Bronchial epithelial cell (primary cell): ENCODE results near the gene RPTOR. TPM values are rescaled to one million over a fixed set of nuclear protein-coding genes. Genes with fewer than 3 reads are reported as not detected.

ENCODE experiments used
- DNase-seq: peaks from one replicate; pipeline ENCODE4 v3.0.0-alpha.2; 2010; ENCODE audit warnings: low read depth
- FAIRE-seq: peaks from 2 replicates; lab custom pipeline; 2011; peaks lifted over from hg19 to GRCh38; lab: Jason Lieb, UNC
- H3K27me3 ChIP-seq: 2 replicates; pipeline ENCODE4 v1.5.1; 2011; ENCODE audit warnings: low read length; ENCODE audit not compliant: control insufficient read depth, insufficient read depth
- H3K36me3 ChIP-seq: 2 replicates; pipeline ENCODE4 v1.5.1; 2011; ENCODE audit warnings: low read length; ENCODE audit not compliant: control insufficient read depth, insufficient read depth
- H3K4me3 ChIP-seq: 2 replicates; pipeline ENCODE4 v1.5.1; 2011; ENCODE audit warnings: mild to moderate bottlenecking, low read depth, low read length, control low read depth
- total RNA-seq: library from RNA; depleted of rRNA; stranded (reverse); fragments of >200 nt; gene quantifications from 2 replicates; pipeline ENCODE4 v1.2.1, GENCODE V29; 2014
- TF ChIP-seq, protein P1 (sequence below): IDR thresholded peaks from 2 replicates; pipeline ENCODE4 v1.5.1; 2011; ENCODE audit warnings: mild to moderate bottlenecking, moderate library complexity, low read length, control low read depth, inconsistent platforms; ENCODE audit not compliant: insufficient read depth, severe bottlenecking

Gene RPTOR
- total RNA-seq, 1 donor from 2014 or later = 14.0 TPM

DNA sequence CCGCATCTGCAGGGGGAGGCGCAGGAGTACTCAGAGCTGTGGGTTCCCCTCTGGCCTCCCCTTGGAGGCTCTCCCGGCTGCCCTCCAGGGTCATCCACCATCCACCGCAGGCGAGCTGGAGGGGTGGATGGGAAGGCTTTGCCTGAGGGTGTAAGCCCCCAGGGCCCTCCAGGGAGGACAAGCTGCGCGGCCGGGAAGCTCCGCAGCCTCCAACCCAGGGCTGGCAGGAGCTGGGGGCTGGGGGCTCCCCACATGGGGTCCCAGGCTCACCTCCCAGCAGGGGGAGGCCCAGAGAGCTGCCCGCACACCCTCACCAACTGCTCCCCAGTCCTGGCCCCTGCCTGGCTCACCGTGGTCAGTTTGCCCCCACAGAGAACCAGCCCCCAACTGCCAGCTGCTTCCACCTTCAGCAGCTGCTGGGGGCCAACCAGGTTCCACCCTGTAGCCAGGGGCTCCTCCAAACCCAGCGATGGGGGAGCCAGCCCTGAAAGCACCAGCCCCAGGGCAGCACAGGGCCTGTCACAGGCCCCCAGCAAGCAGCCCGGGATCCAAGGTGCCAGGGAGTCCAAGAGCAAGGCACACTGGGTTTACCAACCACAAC is 427.2 kb downstream of the RPTOR start:
- Histone ChIP-seq H3K4me3 (no peak overlapping the region), H3K36me3 (no peaks in the 10 kb centered on the region), H3K27me3 (peaks cover 8% of the 10 kb centered on the region)
- FAIRE-seq (no peak), DNase-seq (no peak)
- TF ChIP-seq, protein P1, sequence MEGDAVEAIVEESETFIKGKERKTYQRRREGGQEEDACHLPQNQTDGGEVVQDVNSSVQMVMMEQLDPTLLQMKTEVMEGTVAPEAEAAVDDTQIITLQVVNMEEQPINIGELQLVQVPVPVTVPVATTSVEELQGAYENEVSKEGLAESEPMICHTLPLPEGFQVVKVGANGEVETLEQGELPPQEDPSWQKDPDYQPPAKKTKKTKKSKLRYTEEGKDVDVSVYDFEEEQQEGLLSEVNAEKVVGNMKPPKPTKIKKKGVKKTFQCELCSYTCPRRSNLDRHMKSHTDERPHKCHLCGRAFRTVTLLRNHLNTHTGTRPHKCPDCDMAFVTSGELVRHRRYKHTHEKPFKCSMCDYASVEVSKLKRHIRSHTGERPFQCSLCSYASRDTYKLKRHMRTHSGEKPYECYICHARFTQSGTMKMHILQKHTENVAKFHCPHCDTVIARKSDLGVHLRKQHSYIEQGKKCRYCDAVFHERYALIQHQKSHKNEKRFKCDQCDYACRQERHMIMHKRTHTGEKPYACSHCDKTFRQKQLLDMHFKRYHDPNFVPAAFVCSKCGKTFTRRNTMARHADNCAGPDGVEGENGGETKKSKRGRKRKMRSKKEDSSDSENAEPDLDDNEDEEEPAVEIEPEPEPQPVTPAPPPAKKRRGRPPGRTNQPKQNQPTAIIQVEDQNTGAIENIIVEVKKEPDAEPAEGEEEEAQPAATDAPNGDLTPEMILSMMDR = no peak

GRCh38 chr17:80976701-80977100 is 432.1 kb downstream of the RPTOR start:
- Histone ChIP-seq H3K27me3 (no peaks in the 10 kb centered on the region), H3K36me3 (no peaks in the 10 kb centered on the region), H3K4me3 (no peak overlapping the region)
- TF ChIP-seq, protein P1 = no peak
- FAIRE-seq (no peak), DNase-seq (no peak)

- Histone ChIP-seq H3K4me3 (no peak overlapping the region), H3K27me3 (peaks cover under 1% of the 10 kb centered on the region), H3K36me3 (no peaks in the 10 kb centered on the region)
- DNase-seq (no peak), FAIRE-seq (no peak)
- TF ChIP-seq, protein P1 = no peak
These were observed 432.5 kb downstream of the RPTOR start for GRCh38 chr17:80977172-80977571.

DNA sequence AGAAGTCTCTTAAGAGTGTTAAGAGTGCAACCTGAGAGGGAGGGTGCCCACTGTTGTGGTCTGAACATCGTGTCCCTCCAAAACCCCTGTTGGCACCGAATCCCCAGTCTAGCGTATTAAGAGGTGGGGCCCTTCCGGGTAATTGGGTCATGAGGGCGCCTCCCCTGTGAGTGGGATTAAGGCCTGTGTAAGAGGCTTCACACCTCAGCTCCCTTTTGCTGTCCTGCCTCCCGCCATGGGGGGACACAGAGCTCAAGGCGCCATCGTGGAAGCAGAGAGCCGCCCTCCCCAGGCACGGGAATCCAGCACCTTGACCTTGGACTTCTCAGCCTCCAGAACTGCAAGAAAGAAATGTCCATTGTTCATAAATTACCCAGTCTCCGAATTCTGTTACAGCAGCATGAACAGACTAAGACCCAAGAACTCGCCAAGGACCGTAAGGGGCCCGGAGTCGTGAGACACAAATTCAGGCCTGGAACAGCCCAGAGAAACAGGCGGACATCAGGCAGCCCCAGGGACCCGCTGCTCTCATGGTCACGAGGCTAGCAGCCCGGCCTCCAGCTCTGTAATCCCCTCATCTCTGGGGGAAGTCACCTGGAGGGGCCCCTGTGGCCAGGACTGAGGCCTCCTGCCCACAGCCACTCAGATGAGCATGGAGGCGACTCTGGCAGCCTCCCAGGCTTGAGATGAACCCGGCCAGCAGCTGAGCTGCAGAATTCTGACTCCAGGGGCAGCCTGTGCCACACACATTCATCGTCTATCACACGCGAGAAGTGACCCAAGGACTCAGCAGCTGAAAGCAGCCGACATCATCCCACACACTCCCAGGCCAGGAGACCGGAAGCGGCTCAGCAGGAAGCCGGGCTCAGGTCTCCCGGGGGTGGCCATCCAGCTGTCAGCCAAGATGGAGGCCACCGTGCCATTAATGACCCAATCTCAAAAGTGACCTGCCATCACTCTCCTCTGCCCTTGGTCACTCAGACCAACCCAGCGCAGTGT is 434.2 kb downstream of the RPTOR start:
- no peak overlapping the region for H3K4me3 ChIP-seq
- DNase-seq (no peak), FAIRE-seq (no peak)
- H3K27me3 ChIP-seq = peaks cover 2% of the 10 kb centered on the region
- TF ChIP-seq, protein P1 = no peak
- no peaks in the 10 kb centered on the region for H3K36me3 ChIP-seq

GRCh38 chr17:80979547-80980378 is 435.1 kb downstream of the RPTOR start:
- Histone ChIP-seq H3K36me3 (no peaks in the 10 kb centered on the region), H3K4me3 (no peak overlapping the region), H3K27me3 (peaks cover 2% of the 10 kb centered on the region)
- no peak for DNase-seq
- TF ChIP-seq, protein P1 = no peak
- no peak for FAIRE-seq
